ENCODE data around the gene COL13A1. TPM values are rescaled to one million over a fixed set of nuclear protein-coding genes. Genes with fewer than 3 reads are reported as not detected.

Gene COL13A1
- total and polyA plus RNA-seq, 4 donors, result 0.17 to 0.47 (median 0.18) TPM

DNA sequence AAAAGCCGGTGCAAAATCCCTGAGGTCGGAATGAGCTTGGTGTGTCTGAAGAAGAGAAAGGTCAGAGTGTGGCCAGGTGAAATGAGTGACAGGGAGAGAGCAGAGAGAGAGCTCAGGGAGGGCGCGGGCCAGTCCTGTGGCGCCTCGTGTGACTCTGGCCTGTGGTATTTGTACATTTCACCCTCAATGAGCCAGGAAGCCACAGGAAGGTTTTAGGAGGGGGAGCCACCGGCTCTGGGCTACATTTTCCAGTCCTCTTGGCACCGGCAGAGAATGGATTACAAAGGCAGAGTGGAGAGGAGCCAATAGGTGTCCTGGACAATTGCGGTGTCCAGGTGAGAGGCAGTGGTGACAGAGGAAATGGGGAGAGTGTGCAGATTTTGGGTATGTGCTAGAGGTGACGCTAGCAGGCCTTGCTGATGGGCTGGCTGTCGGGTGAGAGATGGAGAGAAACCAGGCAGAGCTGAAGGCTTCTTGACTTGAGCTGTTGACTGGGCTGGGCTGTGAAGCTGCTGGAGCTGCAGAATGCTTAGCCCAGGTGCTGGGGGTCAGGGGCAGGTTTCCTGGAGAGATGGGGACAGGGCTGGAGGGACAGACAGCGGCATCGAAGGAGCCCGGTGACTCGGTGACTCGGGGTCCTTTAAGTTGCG is 38.1 kb downstream of the COL13A1 start:
- Histone ChIP-seq H3K4me3 (ENCODE audit: low read depth in 1 of 3, low read length in 3 of 3) (no peak overlapping the region), H3K9ac (ENCODE audit: low read depth in 1 of 2, low read length in 2 of 2) (no peak overlapping the region), H3K9me3 (ENCODE audit: control insufficient read depth in 4 of 4, low read length in 3 of 4) (no peaks in the 10 kb centered on the region), H3K36me3 (ENCODE audit: control insufficient read depth in 4 of 4, insufficient read depth in 3 of 4, low read depth in 1 of 4, low read length in 3 of 4) (no peaks in the 10 kb centered on the region), H3K27ac (ENCODE audit: low read depth in 1 of 2, low read length in 2 of 2) (no peak overlapping the region), H3K27me3 (ENCODE audit: control insufficient read depth in 4 of 4, insufficient read depth in 4 of 4, low read length in 3 of 4) (peaks cover 0 to 2% (median 0%) of the 10 kb centered on the region in 4 donors), H3K4me1 (ENCODE audit: control insufficient read depth in 4 of 4, insufficient read depth in 4 of 4, low read length in 3 of 4) (no peaks in the 10 kb centered on the region)
- no peak for DNase-seq (ENCODE audit: low spot score)
- TF ChIP-seq, protein P1, sequence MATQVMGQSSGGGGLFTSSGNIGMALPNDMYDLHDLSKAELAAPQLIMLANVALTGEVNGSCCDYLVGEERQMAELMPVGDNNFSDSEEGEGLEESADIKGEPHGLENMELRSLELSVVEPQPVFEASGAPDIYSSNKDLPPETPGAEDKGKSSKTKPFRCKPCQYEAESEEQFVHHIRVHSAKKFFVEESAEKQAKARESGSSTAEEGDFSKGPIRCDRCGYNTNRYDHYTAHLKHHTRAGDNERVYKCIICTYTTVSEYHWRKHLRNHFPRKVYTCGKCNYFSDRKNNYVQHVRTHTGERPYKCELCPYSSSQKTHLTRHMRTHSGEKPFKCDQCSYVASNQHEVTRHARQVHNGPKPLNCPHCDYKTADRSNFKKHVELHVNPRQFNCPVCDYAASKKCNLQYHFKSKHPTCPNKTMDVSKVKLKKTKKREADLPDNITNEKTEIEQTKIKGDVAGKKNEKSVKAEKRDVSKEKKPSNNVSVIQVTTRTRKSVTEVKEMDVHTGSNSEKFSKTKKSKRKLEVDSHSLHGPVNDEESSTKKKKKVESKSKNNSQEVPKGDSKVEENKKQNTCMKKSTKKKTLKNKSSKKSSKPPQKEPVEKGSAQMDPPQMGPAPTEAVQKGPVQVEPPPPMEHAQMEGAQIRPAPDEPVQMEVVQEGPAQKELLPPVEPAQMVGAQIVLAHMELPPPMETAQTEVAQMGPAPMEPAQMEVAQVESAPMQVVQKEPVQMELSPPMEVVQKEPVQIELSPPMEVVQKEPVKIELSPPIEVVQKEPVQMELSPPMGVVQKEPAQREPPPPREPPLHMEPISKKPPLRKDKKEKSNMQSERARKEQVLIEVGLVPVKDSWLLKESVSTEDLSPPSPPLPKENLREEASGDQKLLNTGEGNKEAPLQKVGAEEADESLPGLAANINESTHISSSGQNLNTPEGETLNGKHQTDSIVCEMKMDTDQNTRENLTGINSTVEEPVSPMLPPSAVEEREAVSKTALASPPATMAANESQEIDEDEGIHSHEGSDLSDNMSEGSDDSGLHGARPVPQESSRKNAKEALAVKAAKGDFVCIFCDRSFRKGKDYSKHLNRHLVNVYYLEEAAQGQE (IDR thresholded peaks at IDR 0.05), result no peak
- TF ChIP-seq, protein P2, sequence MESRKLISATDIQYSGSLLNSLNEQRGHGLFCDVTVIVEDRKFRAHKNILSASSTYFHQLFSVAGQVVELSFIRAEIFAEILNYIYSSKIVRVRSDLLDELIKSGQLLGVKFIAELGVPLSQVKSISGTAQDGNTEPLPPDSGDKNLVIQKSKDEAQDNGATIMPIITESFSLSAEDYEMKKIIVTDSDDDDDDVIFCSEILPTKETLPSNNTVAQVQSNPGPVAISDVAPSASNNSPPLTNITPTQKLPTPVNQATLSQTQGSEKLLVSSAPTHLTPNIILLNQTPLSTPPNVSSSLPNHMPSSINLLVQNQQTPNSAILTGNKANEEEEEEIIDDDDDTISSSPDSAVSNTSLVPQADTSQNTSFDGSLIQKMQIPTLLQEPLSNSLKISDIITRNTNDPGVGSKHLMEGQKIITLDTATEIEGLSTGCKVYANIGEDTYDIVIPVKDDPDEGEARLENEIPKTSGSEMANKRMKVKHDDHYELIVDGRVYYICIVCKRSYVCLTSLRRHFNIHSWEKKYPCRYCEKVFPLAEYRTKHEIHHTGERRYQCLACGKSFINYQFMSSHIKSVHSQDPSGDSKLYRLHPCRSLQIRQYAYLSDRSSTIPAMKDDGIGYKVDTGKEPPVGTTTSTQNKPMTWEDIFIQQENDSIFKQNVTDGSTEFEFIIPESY (IDR thresholded peaks at IDR 0.05), result no peak
- WGBS, result 79% methylated on average over 17 of the region's 17 CpGs

DNA sequence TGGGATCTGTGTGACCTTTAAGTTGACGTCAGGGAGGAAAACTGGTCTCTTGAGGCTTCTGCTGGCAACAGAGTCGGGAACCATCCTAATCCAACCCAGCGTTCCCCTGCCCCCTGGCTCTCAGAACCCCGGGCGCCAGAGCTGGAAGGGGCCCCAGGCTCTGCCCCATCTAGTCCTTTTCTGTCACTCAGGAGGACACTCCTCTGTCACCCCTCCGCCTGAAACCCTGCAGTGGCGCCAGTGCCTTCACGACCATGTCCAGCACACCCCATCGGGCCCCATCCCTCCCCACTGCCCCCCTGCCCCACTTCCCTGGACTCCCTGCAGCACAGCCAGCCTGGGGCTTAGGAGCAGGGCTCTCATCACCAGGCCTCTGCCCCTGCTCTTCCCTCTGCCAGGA is 39.1 kb downstream of the COL13A1 start:
- no peak for DNase-seq (ENCODE audit: low spot score)
- Histone ChIP-seq H3K9ac (ENCODE audit: low read depth in 1 of 2, low read length in 2 of 2) (no peak overlapping the region), H3K27me3 (ENCODE audit: control insufficient read depth in 4 of 4, insufficient read depth in 4 of 4, low read length in 3 of 4) (peaks cover 0 to 2% (median 0%) of the 10 kb centered on the region in 4 donors), H3K4me3 (ENCODE audit: low read depth in 1 of 3, low read length in 3 of 3) (no peak overlapping the region), H3K36me3 (ENCODE audit: control insufficient read depth in 4 of 4, insufficient read depth in 3 of 4, low read depth in 1 of 4, low read length in 3 of 4) (no peaks in the 10 kb centered on the region), H3K4me1 (ENCODE audit: control insufficient read depth in 4 of 4, insufficient read depth in 4 of 4, low read length in 3 of 4) (no peaks in the 10 kb centered on the region), H3K27ac (ENCODE audit: low read depth in 1 of 2, low read length in 2 of 2) (no peak overlapping the region), H3K9me3 (ENCODE audit: control insufficient read depth in 4 of 4, low read length in 3 of 4) (no peaks in the 10 kb centered on the region)
- WGBS, result 87% methylated on average over 9 of the region's 9 CpGs
- TF ChIP-seq ATF3 (IDR thresholded peaks at IDR 0.05), result no peak
- TF ChIP-seq, protein P1 (IDR thresholded peaks at IDR 0.05), result no peak
- no peak for TF ChIP-seq YY1 (IDR thresholded peaks at IDR 0.05)
- TF ChIP-seq, protein P2 (IDR thresholded peaks at IDR 0.05), result no peak
- no peak for TF ChIP-seq FOXA1 (IDR thresholded peaks at IDR 0.05)
- no peak for TF ChIP-seq HNF4A (conservative IDR thresholded peaks at IDR 0.05)
- TF ChIP-seq MAX (IDR thresholded peaks at IDR 0.05), result no peak
- TF ChIP-seq RXRA (IDR thresholded peaks at IDR 0.05), result no peak
- no peak for TF ChIP-seq HNF4G (IDR thresholded peaks at IDR 0.05)
- no peak for TF ChIP-seq JUND (IDR thresholded peaks at IDR 0.05)
- no peak for TF ChIP-seq GABPA (IDR thresholded peaks at IDR 0.05 in 1 of 2, conservative IDR thresholded peaks at IDR 0.05 in 1 of 2)
- TF ChIP-seq RAD21 (IDR thresholded peaks at IDR 0.05), result no peak
- TF ChIP-seq, protein P3, sequence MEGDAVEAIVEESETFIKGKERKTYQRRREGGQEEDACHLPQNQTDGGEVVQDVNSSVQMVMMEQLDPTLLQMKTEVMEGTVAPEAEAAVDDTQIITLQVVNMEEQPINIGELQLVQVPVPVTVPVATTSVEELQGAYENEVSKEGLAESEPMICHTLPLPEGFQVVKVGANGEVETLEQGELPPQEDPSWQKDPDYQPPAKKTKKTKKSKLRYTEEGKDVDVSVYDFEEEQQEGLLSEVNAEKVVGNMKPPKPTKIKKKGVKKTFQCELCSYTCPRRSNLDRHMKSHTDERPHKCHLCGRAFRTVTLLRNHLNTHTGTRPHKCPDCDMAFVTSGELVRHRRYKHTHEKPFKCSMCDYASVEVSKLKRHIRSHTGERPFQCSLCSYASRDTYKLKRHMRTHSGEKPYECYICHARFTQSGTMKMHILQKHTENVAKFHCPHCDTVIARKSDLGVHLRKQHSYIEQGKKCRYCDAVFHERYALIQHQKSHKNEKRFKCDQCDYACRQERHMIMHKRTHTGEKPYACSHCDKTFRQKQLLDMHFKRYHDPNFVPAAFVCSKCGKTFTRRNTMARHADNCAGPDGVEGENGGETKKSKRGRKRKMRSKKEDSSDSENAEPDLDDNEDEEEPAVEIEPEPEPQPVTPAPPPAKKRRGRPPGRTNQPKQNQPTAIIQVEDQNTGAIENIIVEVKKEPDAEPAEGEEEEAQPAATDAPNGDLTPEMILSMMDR (IDR thresholded peaks at IDR 0.05; ENCODE audit: low read depth, low read length, missing input control), result no peak
- no peak for TF ChIP-seq SP1 (IDR thresholded peaks at IDR 0.05)
- no peak for TF ChIP-seq TAF1 (conservative IDR thresholded peaks at IDR 0.05)
- no peak for TF ChIP-seq EGR1 (IDR thresholded peaks at IDR 0.05; ENCODE audit: low read depth in 2 of 2)
- TF ChIP-seq NR2F2 (IDR thresholded peaks at IDR 0.05), result no peak
- TF ChIP-seq FOXA2 (IDR thresholded peaks at IDR 0.05), result no peak
